Motor neuron (in vitro differentiated cells): Measurements from ENCODE around the gene TENM3. TPM values are rescaled to one million over a fixed set of nuclear protein-coding genes. Genes with fewer than 3 reads are reported as not detected.
A peak's percentile ranks its signal among the peaks of the same experiment; 100 is the strongest.

Experiments
- ATAC-seq, 8 experiments: fragments of 200-7000 bp; cut with Tn5 transposase; replicated peaks in 6 of 8; 2 replicates each; pipeline ENCODE4 v1.8.0; 2021; ENCODE audit warnings: mild to moderate bottlenecking in 8 of 8, moderate library complexity in 8 of 8
- H3K27ac ChIP-seq, 2 donors: fragments of 250-450 bp; sonication (Bioruptor Pico); 2 replicates each; pipeline ENCODE4 v1.9.0; 2021; ENCODE audit warnings: antibody characterized with exemption in 2 of 2, mild to moderate bottlenecking in 2 of 2, moderate library complexity in 1 of 2
- H3K4me1 ChIP-seq, 2 donors: fragments of 250-450 bp; sonication (Bioruptor Pico); replicated peaks in 1 of 2; 2 replicates each; pipeline ENCODE4 v1.6.1; 2021; ENCODE audit warnings: antibody characterized with exemption in 2 of 2, mild to moderate bottlenecking in 2 of 2, moderate library complexity in 1 of 2
- H3K4me3 ChIP-seq, 5 donors: fragments of 250-450 bp; sonication (Bioruptor Pico); 2 replicates each; pipeline ENCODE4 v1.9.0; 2021; ENCODE audit warnings: antibody characterized with exemption in 5 of 5, mild to moderate bottlenecking in 5 of 5, moderate library complexity in 4 of 5
- WGBS, 10 experiments: fragments of 450-650 bp; shearing (Covaris generic); methylation state at CpG; one replicate each; pipeline ENCODE4 v1.0.0; 2022; 5-methylcytosine and 5-hydroxymethylcytosine counted together
- in situ Hi-C, 9 experiments: fragments of 400-800 bp; cut with MboI; loops; one replicate each; pipeline ENCODE4 v1.15.0; 2021; ENCODE audit warnings: low sequenced_read_pairs in 9 of 9, low pct_unique_long_range_greater_than_20kb in 2 of 9; ENCODE audit not compliant: unreplicated experiment in 9 of 9
- total RNA-seq, 8 experiments: library from RNA; unstranded; fragments of 300-600 nt; gene quantifications; 2 replicates each; pipeline versions ENCODE4 v1.2.3 to v1.2.4, GENCODE V29; 2022

TENM3 gene
- total RNA-seq, 8 experiments from 2014 or later: 9.1 to 129 (median 42.0) TPM

DNA sequence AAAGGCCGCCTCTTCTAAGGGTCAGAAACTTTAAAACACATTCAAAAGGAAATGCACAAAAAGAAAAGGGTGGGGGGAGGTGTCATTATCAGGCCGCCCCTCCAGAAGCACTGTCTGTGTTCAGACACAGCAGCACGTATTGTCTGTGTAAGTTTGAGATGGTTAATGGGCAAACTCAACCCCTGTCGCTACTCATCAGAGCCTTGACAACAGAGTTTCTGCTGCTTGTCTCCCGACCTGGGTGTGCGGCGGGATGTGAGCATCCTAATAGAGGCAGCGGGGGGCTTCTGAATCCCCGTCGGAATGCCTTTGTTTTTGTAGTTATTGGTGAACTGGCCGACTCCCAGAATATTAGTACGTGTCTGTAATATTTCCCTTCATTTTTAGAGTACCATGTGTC lies 515.1 kb downstream of the TENM3 start:
- Histone ChIP-seq H3K27ac (no peak overlapping the region), H3K4me1 (peaks cover 5 to 6% of the 10 kb centered on the region in 2 donors), H3K4me3 (no peak overlapping the region)
- WGBS, 10 experiments: 11 to 97% (median 17%) methylated on average over 3 to 9 of the region's 12 CpGs; no CpG with 5 or more reads in 1 of the 10 experiments
- peak in 4 of 8 experiments; percentile 32 to 64 (median 50) for ATAC-seq
- in situ Hi-C loops: no loop called here

DNA sequence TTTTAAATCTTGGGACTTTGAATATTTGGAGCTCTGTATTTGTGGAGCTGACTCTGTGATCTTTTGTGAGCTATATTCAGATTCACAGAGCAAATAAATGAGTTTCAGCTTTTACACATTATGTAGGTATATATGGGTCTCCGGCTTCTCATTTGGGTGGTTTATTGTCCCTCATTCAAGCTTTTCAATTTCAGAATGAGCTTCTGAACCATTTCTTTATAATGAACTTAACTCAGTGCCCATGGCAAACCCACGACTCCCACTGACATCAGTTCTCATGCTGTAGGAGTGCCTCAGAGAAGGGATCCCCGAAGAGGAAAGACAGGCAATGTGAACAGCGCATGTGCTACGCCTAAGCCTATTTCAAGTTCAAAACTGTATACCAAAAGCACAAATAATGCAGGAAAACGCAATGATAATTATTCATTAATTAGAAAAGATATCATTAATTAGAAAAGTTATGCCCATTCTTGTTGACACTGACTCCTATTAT lies 517.4 kb downstream of the TENM3 start:
- 33 to 100% (median 92%) methylated on average over 1 to 5 of the region's 6 CpGs; no CpG with 5 or more reads in 1 of the 10 experiments for WGBS, 10 experiments
- no peak for ATAC-seq
- Histone ChIP-seq H3K27ac (no peak overlapping the region), H3K4me1 (peaks cover 5 to 6% of the 10 kb centered on the region in 2 donors), H3K4me3 (no peak overlapping the region)
- in situ Hi-C loops: no loop called here

DNA sequence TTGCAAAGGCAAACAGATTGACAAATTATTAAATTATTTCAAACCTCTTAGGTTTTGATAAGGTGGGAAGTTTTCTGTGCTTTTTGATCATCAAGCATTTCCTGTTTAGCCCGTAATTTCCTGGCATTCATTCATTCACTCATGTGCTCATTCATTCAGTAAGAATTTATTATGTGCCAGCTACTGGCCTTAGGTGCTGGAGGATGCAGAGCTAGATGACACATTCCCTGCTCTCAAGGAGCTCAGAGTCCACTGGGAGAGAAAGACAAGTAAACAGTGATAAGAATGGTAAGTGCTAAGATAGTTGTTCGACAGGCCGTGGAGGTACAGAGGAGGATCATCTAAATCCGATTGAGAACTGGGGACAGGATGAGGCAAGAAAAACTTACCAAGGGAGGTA lies 520.9 kb downstream of the TENM3 start:
- in situ Hi-C loops: no loop called here
- Histone ChIP-seq H3K27ac (no peak overlapping the region), H3K4me1 (peaks cover 12 to 18% of the 10 kb centered on the region in 2 donors), H3K4me3 (no peak overlapping the region)
- 40 to 100% (median 87%) methylated on average over 1 to 4 of the region's 4 CpGs; no CpG with 5 or more reads in 1 of the 10 experiments for WGBS, 10 experiments
- ATAC-seq: no peak

DNA sequence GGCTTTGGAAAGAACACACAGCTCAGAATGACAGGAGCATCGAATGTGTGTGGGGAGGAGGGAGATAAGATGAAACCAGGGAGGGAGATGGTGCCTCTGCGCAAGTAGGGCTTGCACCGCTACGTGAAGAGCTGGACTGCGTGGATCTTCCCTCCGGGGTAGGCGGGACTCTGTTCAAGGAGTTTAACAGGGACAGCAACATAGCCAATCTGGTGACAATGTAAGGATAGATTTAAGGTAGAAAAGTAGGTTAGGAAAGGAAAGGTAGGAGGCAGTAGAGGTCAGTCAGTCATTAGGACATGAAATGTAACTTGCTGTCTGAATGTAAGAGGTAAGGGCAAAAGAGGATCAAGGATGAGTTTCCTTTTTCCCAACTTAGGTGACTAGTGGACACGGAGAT lies 521.4 kb downstream of the TENM3 start:
- WGBS, 10 experiments: 71 to 100% (median 95%) methylated on average over 1 to 8 of the region's 8 CpGs
- in situ Hi-C loops: no loop called here
- ATAC-seq: no peak
- H3K27ac ChIP-seq: no peak overlapping the region
- no peak overlapping the region for H3K4me3 ChIP-seq
- peaks cover 12 to 18% of the 10 kb centered on the region in 2 donors for H3K4me1 ChIP-seq

DNA sequence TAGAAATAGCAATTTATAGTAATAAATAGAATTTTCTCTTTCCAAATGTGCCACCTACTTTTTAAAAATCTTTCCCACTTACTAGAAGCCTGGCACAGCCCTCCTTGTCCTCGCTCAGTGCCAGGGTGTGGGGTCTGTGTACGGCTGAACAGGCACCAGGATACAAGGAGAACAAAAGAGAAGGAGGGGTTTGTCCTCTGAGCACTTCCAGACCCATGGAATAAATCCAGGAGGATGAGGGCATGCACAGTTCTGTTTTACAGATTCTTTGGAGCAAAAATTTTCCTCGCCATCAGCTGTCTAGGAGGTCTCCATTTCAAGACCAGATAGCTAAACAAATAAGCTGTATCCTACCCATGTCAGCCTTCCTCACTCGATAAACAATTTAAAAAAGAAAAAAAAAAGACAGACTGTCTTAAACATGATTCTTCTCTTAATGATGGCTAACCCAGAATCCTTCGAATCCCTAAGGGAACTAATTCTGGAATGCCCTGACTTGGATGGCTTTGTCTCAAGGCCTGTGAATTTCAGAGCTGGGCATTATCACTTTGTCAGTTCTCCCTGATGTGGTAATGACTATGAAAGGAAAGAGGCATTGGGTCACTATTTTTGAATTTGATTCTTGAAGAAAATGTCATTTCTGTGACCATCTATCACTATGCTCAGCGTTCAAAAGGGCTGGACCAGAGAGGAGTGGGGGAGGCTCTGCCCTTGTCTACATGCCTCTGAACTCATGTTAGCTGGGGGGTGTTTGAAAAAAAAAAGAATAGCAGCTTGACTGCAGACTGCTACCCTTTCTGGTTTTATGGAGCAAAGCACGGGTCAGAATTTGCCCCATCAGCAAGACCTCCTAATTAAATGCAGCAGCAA lies 523.0 kb downstream of the TENM3 start:
- no peak overlapping the region for H3K4me3 ChIP-seq
- peak overlapping the region in 1 of 2 donors; percentile 4 for H3K27ac ChIP-seq
- ATAC-seq: peak in 5 of 8 experiments; percentile 55 to 84 (median 67)
- peaks cover 23 to 27% of the 10 kb centered on the region in 2 donors for H3K4me1 ChIP-seq
- WGBS, 10 experiments: 0 to 80% (median 60%) methylated on average over 1 to 7 of the region's 7 CpGs
- in situ Hi-C loops: no loop called here

GRCh38 chr4:182766857-182767250 lies 523.7 kb downstream of the TENM3 start:
- H3K4me3 ChIP-seq: no peak overlapping the region
- no peak for ATAC-seq
- H3K4me1 ChIP-seq: peaks cover 29 to 34% of the 10 kb centered on the region in 2 donors
- peak overlapping the region in 1 of 2 donors; percentile 4 for H3K27ac ChIP-seq
- WGBS, 10 experiments: 38 to 100% (median 100%) methylated on average over 1 to 5 of the region's 5 CpGs
- in situ Hi-C loops: no loop called here

GRCh38 chr4:182768838-182769237 lies 525.6 kb downstream of the TENM3 start:
- peak in 3 of 8 experiments; percentile 74 to 96 (median 93) for ATAC-seq
- WGBS, 10 experiments: 20 to 100% (median 78%) methylated on average over 1 to 4 of the region's 4 CpGs; no CpG with 5 or more reads in 3 of the 10 experiments
- no peak overlapping the region for H3K27ac ChIP-seq
- in situ Hi-C loops: no loop called here
- H3K4me1 ChIP-seq: peaks cover 29 to 34% of the 10 kb centered on the region in 2 donors
- H3K4me3 ChIP-seq: no peak overlapping the region

DNA sequence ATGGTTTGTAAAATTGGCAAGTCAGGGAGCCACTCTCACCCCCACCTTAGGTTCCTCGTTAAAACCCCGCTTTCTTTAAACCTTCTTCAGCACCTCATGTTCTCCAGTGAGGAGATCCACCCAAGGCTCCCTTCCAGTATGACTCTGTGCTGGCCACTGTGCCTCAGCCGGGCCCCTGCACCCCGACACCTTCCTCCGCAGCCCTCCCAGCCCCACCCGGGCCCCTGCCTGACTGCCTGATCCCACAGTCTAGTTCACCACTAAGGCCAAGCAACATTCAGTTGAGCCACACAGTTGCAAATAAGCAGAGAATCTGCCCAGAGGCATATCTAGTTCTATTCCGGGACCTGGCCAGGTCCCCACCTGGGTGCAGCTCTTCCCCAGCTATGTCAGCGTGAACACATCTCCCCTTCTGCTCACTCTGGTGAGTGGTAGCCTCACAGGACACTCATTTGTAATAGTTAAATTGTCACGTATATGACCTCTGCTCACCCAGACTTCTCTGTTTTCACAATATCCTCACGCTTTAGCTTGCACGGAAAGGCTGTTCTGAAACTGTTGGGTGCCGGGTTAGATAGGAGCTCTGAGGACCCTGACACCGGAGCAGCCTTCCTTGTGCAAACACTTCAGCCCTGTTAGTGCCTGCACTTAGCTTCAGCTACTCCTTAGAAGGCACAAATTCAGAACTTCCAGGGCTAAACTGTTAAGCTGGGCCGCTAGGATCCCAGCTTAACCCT lies 527.2 kb downstream of the TENM3 start:
- peaks cover 29 to 34% of the 10 kb centered on the region in 2 donors for H3K4me1 ChIP-seq
- no peak overlapping the region for H3K4me3 ChIP-seq
- in situ Hi-C loops: no loop called here
- H3K27ac ChIP-seq: no peak overlapping the region
- 38 to 100% (median 55%) methylated on average over 1 to 7 of the region's 14 CpGs; no CpG with 5 or more reads in 1 of the 10 experiments for WGBS, 10 experiments
- peak in 5 of 8 experiments; percentile 24 to 60 (median 56) for ATAC-seq

- 0 to 72% (median 50%) methylated on average over 1 to 5 of the region's 5 CpGs; no CpG with 5 or more reads in 3 of the 10 experiments for WGBS, 10 experiments
Measured at GRCh38 chr4:182770996-182771514, 527.9 kb downstream of the TENM3 start.

GRCh38 chr4:182775075-182775474 lies 531.9 kb downstream of the TENM3 start:
- Histone ChIP-seq H3K4me1 (peaks cover 16 to 17% of the 10 kb centered on the region in 2 donors), H3K27ac (no peak overlapping the region), H3K4me3 (no peak overlapping the region)
- WGBS, 10 experiments: 60 to 100% (median 83%) methylated on average over 1 to 7 of the region's 8 CpGs; no CpG with 5 or more reads in 3 of the 10 experiments
- in situ Hi-C loops: loop anchor here in 1 of 9 experiments (25.0 kb wide), 1 partner anchor 313 kb away; no protein-coding TSS in a partner anchor
- no peak for ATAC-seq

More at GRCh38 chr4:182770996-182771514, 527.9 kb downstream of the TENM3 start:
- peak in 5 of 8 experiments; percentile 33 to 68 (median 51) for ATAC-seq
- H3K27ac ChIP-seq: no peak overlapping the region
- H3K4me1 ChIP-seq: peaks cover 29 to 31% of the 10 kb centered on the region in 2 donors
- in situ Hi-C loops: no loop called here
- H3K4me3 ChIP-seq: no peak overlapping the region

GRCh38 chr4:182776376-182777105 lies 533.3 kb downstream of the TENM3 start:
- in situ Hi-C loops: loop anchor here in 1 of 9 experiments (25.0 kb wide), 1 partner anchor 314 kb away; no protein-coding TSS in a partner anchor
- 17 to 100% (median 65%) methylated on average over 1 to 4 of the region's 5 CpGs for WGBS, 10 experiments
- ATAC-seq: no peak
- Histone ChIP-seq H3K4me1 (peaks cover 3% of the 10 kb centered on the region in 2 donors), H3K27ac (no peak overlapping the region), H3K4me3 (no peak overlapping the region)
